CD4-positive, alpha-beta T cell treated with Interleukin-4 for 4 hours (primary cell): ENCODE data around the gene GNB3.
A peak's percentile ranks its signal among the peaks of the same experiment; 100 is the strongest.

ENCODE experiments used
- DNase-seq: peaks from one replicate; pipeline ENCODE4 v3.0.0-alpha.2; 2020

The GNB3 gene

GRCh38 chr12:6824085-6824775 lies 16.5 kb upstream of the GNB3 start:
- no peak for DNase-seq

DNA sequence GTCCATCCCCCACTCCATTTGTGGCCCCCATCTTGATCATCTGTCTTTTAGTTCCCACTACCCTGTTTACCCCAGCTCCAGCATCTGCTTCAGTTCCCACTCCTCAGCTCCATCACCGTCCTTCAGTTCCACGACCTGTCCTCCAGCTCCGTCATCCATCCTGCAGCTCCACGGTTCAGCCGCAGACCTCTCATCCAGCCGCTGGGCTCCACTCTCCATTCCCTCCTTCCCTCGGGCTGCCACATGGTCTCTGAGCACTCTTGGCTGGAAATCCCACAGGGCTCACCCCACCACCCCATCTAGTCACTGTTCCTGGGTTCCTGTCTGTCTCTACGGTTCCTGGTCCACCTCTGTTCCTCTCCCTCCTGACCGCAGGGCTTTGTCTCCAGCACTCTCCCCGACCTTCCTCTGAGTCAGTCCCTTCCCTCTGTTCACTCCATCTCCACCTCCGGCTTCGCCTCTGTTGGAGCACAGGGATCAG lies 15.8 kb upstream of the GNB3 start:
- DNase-seq: no peak

DNA sequence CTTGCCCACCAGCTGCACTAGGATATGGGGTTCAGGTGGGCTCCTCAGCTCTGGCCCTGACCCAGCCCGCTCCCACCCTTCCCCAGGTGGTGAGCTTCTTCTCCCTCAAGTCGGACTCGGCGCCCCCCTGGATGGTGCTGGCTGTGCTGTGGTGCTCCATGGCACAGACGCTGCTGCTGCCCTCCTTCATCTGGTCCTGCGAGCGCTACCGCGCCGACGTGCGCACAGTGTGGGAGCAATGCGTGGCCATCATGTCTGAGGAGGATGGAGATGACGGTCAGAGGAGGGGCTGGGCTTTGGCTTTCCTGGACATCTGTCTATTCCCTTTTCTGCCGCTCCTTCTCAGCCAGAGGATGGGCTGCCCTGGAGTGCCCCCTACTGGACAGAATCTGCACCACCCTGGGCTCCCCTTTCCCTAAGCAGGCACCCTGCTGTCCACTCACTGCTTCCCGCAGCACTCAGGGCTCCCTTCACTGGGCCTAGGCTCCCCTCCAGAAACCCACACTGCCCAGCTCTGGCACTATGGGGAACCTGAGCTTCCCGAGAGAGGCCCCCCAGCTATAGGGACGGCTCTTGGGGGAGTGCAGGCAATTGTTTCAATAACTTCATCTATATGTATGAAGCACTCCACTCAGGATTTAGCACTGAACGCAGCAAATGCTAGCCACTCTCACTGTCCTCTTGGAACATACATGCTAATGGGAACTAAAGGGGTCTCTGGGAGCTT lies 15.2 kb upstream of the GNB3 start:
- DNase-seq: peak; percentile 73

- no peak for DNase-seq
These were observed 14.5 kb upstream of the GNB3 start for GRCh38 chr12:6826125-6826733.

- no peak for DNase-seq
These were observed 13.8 kb upstream of the GNB3 start for GRCh38 chr12:6826734-6827436.

DNA sequence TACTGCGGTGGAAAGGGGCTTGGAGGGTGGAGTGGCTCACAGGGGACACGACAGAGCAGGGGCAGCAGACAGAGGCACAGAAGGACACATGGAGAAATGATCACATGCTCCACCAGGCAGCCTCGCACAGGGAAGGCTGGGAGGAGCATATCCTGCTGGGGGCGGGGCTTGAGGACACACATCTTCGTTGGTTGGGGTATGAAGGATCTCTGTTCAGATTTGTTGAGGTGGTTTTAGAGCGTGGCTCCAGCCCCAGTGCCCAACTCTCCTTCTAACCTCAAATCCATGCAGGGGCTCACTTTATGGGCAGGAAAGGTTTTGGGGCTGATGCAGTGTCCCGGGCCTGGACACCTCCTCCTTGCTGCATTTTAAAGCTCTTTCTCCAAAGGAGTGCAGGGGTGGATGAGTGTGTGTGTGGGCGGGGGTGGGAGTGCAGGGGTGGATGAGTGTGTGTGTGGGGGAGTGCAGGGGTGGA lies 13.3 kb upstream of the GNB3 start:
- peak; percentile 26 for DNase-seq

- DNase-seq: no peak
These were observed 12.5 kb upstream of the GNB3 start, which contains the start of gene P3H3 for GRCh38 chr12:6827982-6828780. TSS of gene P3H3 (plus strand) at chr12:6828407. CDS start at chr12:6828441, 34 bp downstream.

DNA sequence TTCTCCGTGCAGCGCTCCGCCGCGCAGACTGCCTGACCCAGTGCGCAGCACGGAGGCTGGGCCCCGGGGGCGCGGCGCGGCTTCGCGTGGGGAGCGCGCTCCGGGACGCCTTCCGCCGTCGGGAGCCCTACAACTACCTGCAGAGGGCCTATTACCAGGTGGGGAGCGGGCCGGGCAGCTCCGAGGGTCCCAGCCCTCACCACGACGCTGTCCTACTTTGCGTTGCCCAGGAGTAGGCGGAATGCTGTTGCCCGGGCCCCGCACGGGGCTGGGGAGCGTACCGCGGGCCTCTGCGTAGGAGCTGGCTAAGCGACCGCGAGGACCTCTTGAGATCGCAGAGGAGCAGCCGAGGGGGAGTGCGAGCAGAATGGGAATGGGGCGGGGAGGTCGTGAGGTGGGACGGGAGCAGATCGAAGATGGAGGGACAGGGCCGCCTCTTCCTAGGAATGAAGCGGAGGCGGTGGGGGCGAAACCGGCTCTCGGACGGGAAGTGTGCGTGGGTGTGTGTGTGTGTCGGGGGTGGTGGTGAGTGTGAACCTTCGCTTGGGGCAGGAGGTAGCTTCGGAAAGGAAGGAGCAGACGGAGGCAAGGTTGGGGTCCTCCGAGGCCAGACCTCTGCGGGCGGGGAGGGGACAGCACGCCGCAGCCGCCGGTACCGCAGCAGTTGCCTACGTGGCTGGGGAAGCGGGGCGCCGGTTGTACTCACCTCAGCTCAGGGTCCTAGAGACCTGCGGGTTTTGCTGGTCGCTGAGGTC lies 11.8 kb upstream of the GNB3 start:
- peak; percentile 8 for DNase-seq

DNA sequence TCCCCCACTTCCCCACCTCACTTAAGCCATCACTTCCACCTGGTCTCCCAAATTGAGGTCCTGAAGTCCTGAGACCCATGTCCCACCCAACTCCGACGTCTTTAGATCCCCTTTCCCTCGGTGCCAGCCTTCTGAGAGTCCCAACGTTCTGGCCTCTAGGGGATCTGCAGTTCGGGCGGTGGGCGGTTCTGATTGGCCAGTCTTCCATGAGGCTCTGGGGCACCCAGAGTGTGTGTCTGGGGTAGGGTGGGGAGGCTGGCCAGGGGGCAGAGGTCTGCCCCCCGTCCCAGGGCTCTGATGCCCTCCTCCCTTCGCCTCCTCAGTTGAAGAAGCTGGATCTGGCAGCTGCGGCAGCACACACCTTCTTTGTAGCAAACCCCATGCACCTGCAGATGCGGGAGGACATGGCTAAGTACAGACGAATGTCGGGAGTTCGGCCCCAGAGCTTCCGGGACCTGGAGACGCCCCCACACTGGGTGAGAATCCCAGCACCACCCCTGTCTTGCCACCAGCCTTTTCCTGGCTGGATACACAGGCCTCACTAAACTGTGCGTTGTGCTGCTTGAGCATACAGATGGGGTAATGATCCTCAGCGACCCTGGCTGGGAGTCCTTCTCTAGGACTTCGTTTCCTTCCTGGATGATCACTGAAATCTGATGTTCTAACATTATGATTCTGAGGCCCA lies 11.0 kb upstream of the GNB3 start:
- DNase-seq: no peak

GRCh38 chr12:6830286-6830890 lies 10.3 kb upstream of the GNB3 start:
- DNase-seq: no peak

DNA sequence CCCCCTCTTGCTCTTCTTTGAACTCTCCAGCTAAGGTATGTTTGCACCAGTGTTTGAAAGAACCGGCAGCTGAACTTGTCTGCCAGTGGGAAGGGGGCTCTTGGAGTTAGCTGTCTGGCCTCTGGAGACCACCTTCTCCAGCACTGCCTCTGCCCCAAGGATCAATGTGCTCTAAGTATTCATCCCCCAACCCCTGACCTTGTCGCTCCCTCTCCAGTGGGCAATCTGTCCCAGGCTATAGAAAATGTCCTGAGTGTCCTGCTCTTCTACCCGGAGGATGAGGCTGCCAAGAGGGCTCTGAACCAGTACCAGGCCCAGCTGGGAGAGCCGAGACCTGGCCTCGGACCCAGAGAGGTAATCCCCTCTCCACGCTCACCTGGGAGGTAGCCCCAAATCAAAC lies 9.7 kb upstream of the GNB3 start:
- no peak for DNase-seq

DNA sequence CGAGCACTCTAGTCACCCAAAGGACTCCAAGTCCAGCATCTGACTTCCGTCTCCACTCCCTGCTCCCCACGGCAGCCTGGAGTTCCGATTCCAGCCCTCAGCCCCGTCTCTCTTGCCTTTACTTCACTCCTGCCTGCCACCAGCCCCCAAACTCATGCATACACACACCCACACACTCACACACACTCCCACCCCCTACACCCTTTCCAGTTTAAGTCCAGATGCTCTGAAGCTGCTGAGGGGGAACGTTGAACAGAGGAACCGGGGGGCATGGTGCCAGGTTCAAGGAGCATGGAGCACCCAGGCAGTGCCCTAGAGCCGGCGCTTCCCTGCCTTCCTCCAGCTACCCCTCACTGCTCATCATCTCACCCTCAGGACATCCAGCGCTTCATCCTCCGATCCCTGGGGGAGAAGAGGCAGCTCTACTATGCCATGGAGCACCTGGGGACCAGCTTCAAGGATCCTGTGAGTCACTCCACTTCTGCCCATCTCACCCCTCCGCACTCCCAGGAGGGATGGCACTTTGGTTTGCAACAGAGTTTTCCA lies 9.2 kb upstream of the GNB3 start:
- DNase-seq: no peak

DNA sequence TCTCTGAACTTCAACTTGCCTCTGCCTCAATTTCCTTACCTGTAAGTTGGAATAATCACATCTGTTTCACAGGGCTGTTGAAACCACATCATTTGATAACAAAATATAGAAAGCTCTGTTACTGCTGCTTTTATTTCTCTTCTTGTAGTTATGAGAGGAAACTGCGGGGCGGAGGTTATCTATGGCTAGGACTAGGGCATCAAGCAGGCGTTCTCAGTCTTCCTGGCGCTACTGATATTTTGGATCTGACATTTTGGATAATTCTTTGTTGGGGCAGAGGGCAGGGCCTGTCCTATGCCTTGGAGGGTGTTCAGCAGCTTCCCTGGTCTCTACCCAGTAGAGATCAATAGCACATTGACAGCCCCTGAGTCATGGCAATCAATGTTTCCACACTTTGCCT lies 8.6 kb upstream of the GNB3 start:
- no peak for DNase-seq

DNA sequence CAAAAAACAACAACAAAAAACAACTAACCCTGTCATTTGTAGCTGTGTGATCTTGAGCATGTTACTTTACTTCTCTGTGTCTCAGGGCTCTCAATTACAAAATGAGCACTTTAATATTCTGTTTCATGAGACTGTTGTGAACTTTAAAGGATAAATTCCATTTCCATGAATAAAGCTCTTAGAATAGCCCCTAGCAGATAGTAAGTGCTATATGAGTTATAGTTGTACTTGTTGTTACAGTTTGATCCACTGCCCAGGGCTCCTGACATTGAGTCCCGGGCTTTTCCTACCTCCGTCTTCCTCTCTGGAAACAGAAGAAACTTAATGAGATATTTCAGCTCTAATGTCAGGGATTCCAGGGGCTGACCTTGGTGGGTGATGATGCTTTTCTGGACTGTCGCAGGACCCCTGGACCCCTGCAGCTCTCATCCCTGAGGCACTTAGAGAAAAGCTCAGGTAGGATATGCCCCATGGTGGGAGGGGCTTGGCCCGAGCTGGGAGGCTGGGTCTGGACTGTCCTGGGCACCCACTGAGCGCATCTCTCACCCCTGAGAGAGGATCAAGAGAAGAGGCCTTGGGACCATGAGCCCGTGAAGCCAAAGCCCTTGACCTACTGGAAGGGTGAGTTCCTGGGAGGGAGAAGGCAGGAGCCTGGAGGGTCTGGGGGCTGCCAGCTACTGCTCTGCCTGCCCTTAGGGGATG lies 7.4 kb upstream of the GNB3 start:
- DNase-seq: no peak

DNA sequence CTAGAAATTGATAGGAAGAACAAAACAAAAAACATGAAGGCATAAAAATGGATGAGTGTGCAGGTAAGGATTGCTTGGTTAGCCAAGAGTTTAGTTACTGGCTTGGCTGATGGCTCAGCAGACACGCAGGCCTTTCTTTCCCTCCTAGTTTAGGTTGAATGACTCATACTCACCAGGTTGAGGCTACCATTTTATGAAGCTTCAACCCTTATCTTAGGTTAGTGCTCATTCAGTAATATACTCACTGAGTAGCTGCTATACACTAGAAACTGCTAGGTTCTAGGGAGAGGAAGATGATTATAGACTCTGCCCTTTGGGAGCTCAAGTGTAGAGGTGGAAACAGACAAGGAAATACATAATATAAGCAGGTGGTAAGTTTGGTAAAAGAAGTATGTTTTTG lies 6.5 kb upstream of the GNB3 start:
- DNase-seq: no peak

DNA sequence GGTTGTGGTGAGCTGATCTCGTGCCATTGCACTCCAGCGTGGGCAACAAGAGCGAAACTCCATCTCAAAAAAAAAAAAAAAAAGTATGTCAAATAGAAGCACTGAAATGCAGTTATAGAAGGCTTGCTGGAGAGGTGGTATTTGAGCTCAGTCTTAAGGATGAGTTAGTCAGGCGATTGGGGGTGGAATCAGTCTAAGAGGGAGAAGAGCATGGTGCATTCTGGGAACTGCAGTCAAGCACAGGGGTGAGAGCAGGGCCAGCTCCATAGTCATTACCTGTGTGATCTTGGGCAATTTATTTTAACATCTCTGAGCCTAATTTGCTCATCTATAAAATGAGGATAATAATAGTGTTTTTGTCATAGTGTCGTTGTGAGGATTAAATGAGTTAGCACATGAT lies 5.9 kb upstream of the GNB3 start:
- DNase-seq: no peak

- DNase-seq: no peak
These were observed 3.9 kb upstream of the GNB3 start for GRCh38 chr12:6836851-6837250.

DNA sequence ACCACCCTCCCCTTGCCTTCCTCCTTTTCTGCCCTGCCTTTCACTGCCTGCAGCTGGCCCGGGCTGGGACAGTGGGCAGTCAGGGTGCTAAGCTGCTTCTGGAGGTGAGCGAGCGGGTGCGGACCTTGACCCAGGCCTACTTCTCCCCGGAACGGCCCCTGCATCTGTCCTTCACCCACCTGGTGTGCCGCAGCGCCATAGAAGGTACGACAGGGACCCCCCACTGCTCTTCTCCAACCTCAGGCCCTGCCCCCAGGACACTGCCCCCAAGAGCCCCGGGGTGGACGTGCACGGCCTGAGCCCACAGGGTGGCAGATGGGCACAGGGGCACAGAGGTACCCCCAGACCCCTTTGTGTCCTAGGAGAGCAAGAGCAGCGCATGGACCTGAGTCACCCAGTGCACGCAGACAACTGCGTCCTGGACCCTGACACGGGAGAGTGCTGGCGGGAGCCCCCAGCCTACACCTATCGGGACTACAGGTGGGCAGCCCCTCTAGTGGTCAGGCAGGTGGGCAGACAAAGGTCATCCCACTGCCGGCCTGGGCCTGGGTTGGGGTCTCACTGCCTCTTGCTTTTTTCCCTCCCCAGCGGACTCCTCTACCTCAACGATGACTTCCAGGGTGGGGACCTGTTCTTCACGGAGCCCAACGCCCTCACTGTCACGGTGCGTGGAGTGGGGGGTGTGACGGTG lies 3.2 kb upstream of the GNB3 start:
- DNase-seq: no peak

DNA sequence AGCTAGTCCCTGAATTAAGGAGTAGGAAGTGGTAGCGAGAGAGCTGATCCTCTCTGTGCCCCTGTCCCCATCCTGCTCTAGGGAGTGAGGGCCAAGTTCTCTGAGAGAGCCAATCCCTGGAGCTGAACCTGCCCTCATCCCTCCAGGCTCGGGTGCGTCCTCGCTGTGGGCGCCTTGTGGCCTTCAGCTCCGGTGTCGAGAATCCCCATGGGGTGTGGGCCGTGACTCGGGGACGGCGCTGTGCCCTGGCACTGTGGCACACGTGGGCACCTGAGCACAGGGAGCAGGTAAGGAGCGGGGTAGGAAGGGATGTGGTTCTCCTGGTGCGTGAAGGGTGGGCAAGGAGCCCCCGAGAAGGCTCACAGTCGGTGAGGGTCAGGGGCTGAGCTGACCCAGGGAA lies 1.9 kb upstream of the GNB3 start:
- DNase-seq: no peak
